PC-9 (cell line): ENCODE results near the gene GJA9. TPM values are rescaled to one million over a fixed set of nuclear protein-coding genes. Genes with fewer than 3 reads are reported as not detected.
A peak's percentile ranks its signal among the peaks of the same experiment; 100 is the strongest.

Source experiments
- BruUV-seq: library from RNA; stranded (reverse); fragments of 400-500 nt; replicated peaks from 2 replicates; lab custom pipeline; 2021; lab: Mats Ljungman, UMichigan
- CTCF ChIA-PET: fragments of 300-600 bp; sonication (Branson Sonifier 250); formaldehyde crosslinking; loops from one replicate; lab custom pipeline; 2022; ENCODE audit warnings: antibody characterized with exemption; lab: Charles Lee
- POLR2A ChIA-PET: fragments of 300-600 bp; sonication (Branson Sonifier 250); formaldehyde crosslinking; loops from one replicate; lab custom pipeline; 2022; ENCODE audit warnings: antibody characterized with exemption; ENCODE audit not compliant: unreplicated experiment; lab: Charles Lee
- DNase-seq, 2 experiments: peaks; one replicate each; pipeline versions ENCODE4 v3.0.0 to v3.0.0-alpha.2; 2015 to 2022; ENCODE audit warnings: mixed read lengths in 1 of 2
- H2AFZ ChIP-seq: fragments of 200-600 bp; sonication (generic); 2 replicates; pipeline ENCODE4 v1.8.1; 2017; ENCODE audit warnings: antibody characterized with exemption
- H3F3A ChIP-seq: fragments of 200-600 bp; sonication (generic); 2 replicates; pipeline ENCODE4 v1.8.1; 2017; ENCODE audit warnings: antibody characterized with exemption, mild to moderate bottlenecking, low read depth; ENCODE audit not compliant: insufficient read depth
- H3K27ac ChIP-seq: fragments of 200-600 bp; sonication (generic); 2 replicates; pipeline ENCODE4 v1.6.1; 2016; ENCODE audit warnings: mixed run types
- H3K27me3 ChIP-seq: fragments of 200-600 bp; sonication (generic); 2 replicates; pipeline ENCODE4 v1.6.1; 2016; ENCODE audit warnings: low read depth, mixed run types; ENCODE audit not compliant: insufficient read depth
- H3K36me3 ChIP-seq: fragments of 200-600 bp; sonication (generic); 2 replicates; pipeline ENCODE4 v1.6.1; 2016; ENCODE audit warnings: low read depth, mixed run types
- H3K4me1 ChIP-seq: fragments of 200-600 bp; sonication (generic); replicated peaks from 2 replicates; pipeline ENCODE4 v1.6.1; 2016; ENCODE audit warnings: mixed run types; ENCODE audit not compliant: insufficient read depth
- H3K4me2 ChIP-seq: fragments of 200-600 bp; sonication (generic); 2 replicates; pipeline ENCODE4 v1.6.1; 2017; ENCODE audit warnings: mixed run types
- H3K4me3 ChIP-seq: fragments of 200-600 bp; sonication (generic); 2 replicates; pipeline ENCODE4 v1.6.1; 2016; ENCODE audit warnings: mixed run types
- H3K79me2 ChIP-seq: fragments of 200-600 bp; sonication (generic); 2 replicates; pipeline ENCODE4 v1.6.1; 2017; ENCODE audit warnings: low read depth, mixed run types
- H3K9me2 ChIP-seq: fragments of 200-600 bp; sonication (generic); 2 replicates; pipeline ENCODE4 v1.8.1; 2017; ENCODE audit warnings: mild to moderate bottlenecking; ENCODE audit not compliant: insufficient read depth
- H3K9me3 ChIP-seq: fragments of 200-600 bp; sonication (generic); 2 replicates; pipeline ENCODE4 v1.8.1; 2016; ENCODE audit warnings: low read depth; ENCODE audit not compliant: insufficient read depth
- H4K20me1 ChIP-seq: fragments of 200-600 bp; sonication (generic); 2 replicates; pipeline ENCODE4 v1.8.1; 2017; ENCODE audit not compliant: insufficient read depth
- CTCF ChIP-seq: fragments of 200-600 bp; sonication (generic); conservative IDR thresholded peaks from 2 replicates; pipeline ENCODE4 v1.6.1; 2017; ENCODE audit warnings: mixed run types, antibody characterized with exemption, mild to moderate bottlenecking, moderate library complexity
- EZH2 ChIP-seq: fragments of 200-600 bp; sonication (generic); IDR thresholded peaks from 2 replicates; pipeline ENCODE4 v1.8.0; 2017; ENCODE audit warnings: antibody characterized with exemption, low read depth
- intact Hi-C: fragments of 100-400 bp; cut with micrococcal nuclease; formaldehyde crosslinking; loops from one replicate; pipeline ENCODE4 v1.10.0; 2022; ENCODE audit not compliant: unreplicated experiment
- total RNA-seq: library from RNA; stranded (reverse); gene quantifications from 2 replicates; pipeline ENCODE4 v1.2.3, GENCODE V29; 2021

The GJA9 gene
- total RNA-seq, 1 experiment from 2014 or later: 0.48 TPM

GRCh38 chr1:38867208-38867607 is 14.2 kb downstream of the GJA9 start:
- Histone ChIP-seq H3K27ac (no peak overlapping the region), H2AFZ (no peak overlapping the region), H3K4me1 (peaks cover 6% of the 10 kb centered on the region), H3K79me2 (peaks cover 11% of the 10 kb centered on the region), H3F3A (peaks cover 7% of the 10 kb centered on the region; the same call in 1 of the 2 replicates), H3K4me2 (no peak overlapping the region), H3K27me3 (no peaks in the 10 kb centered on the region), H3K9me2 (no peaks in the 10 kb centered on the region), H4K20me1 (no peaks in the 10 kb centered on the region; the same call in 1 of the 2 replicates), H3K9me3 (no peaks in the 10 kb centered on the region), H3K4me3 (no peak overlapping the region), H3K36me3 (peaks cover 15% of the 10 kb centered on the region)
- intact Hi-C loops: no loop called here
- no TSS peak for BruUV-seq
- POLR2A ChIA-PET: interaction anchor here (0.7 kb wide), 1 partner anchor 301 kb away, joined by 3 read pairs; no protein-coding TSS in a partner anchor
- CTCF ChIA-PET: no interaction called here
- TF ChIP-seq EZH2 (no peak), CTCF (no peak)
- DNase-seq: no peak

GRCh38 chr1:38865112-38865715 is 16.2 kb downstream of the GJA9 start:
- no peak overlapping the region for H3K27ac ChIP-seq
- POLR2A ChIA-PET: interaction anchor here (0.6 kb wide), 1 partner anchor 78 kb away, joined by 3 read pairs; no protein-coding TSS in a partner anchor

GRCh38 chr1:38860454-38860795 is 21.0 kb downstream of the GJA9 start:
- no TSS peak for BruUV-seq
- Histone ChIP-seq H3K36me3 (peaks cover 26% of the 10 kb centered on the region), H4K20me1 (peaks cover 8% of the 10 kb centered on the region), H3K9me3 (no peaks in the 10 kb centered on the region), H3K4me3 (peak overlapping the region; percentile 72), H3K4me1 (peaks cover 23% of the 10 kb centered on the region), H3K9me2 (no peaks in the 10 kb centered on the region), H3K79me2 (peaks cover 27% of the 10 kb centered on the region), H3K27me3 (no peaks in the 10 kb centered on the region), H3K27ac (no peak overlapping the region), H2AFZ (peak overlapping the region; percentile 99), H3F3A (peaks cover 34% of the 10 kb centered on the region), H3K4me2 (peak overlapping the region; percentile 85)
- POLR2A ChIA-PET: no interaction called here
- DNase-seq: no peak
- no peak for TF ChIP-seq EZH2
- CTCF ChIA-PET: no interaction called here
- intact Hi-C loops: no loop called here

More at GRCh38 chr1:38865112-38865715, 16.2 kb downstream of the GJA9 start:
- no peak overlapping the region for H2AFZ ChIP-seq
- H3K4me3 ChIP-seq: no peak overlapping the region
- no peaks in the 10 kb centered on the region for H3K9me2 ChIP-seq
- BruUV-seq: no TSS peak
- H3K4me1 ChIP-seq: peaks cover 8% of the 10 kb centered on the region
- intact Hi-C loops: no loop called here
- no peaks in the 10 kb centered on the region for H3K9me3 ChIP-seq
- CTCF ChIA-PET: interaction anchor here (0.6 kb wide), 1 partner anchor 48 kb away, joined by 3 read pairs; no protein-coding TSS in a partner anchor
- DNase-seq: peak in 1 of 2 experiments; percentile 36
- no peaks in the 10 kb centered on the region; the same call in 1 of the 2 replicates for H4K20me1 ChIP-seq
- TF ChIP-seq CTCF (no peak), EZH2 (no peak)
- H3K4me2 ChIP-seq: no peak overlapping the region
- H3K36me3 ChIP-seq: peaks cover 15% of the 10 kb centered on the region
- no peaks in the 10 kb centered on the region for H3K27me3 ChIP-seq
- 0 out of 2 replicates have a peak, but pooled peaks cover 5% of the 10 kb centered on the region for H3K79me2 ChIP-seq
- H3F3A ChIP-seq: peaks cover 14% of the 10 kb centered on the region; the same call in 1 of the 2 replicates
